Caco-2 (cell line): ENCODE measurements around the gene CASP12. TPM values are rescaled to one million over a fixed set of nuclear protein-coding genes. Genes with fewer than 3 reads are reported as not detected.
A peak's percentile ranks its signal among the peaks of the same experiment; 100 is the strongest.

Experiments used
- BruUV-seq: library from RNA; stranded (reverse); fragments of 400-500 nt; replicated peaks from 2 replicates; lab custom pipeline; 2021; lab: Mats Ljungman, UMichigan
- CTCF ChIA-PET: fragments of 300-600 bp; sonication (Branson Sonifier 250); formaldehyde crosslinking; loops from one replicate; lab custom pipeline; 2022; ENCODE audit warnings: antibody characterized with exemption; lab: Charles Lee
- POLR2A ChIA-PET: fragments of 300-600 bp; sonication (Branson Sonifier 250); formaldehyde crosslinking; loops from one replicate; lab custom pipeline; 2022; ENCODE audit warnings: antibody characterized with exemption; lab: Charles Lee
- DNase-seq, 2 experiments: peaks; one replicate each; pipeline versions ENCODE4 v3.0.0 to v3.0.0-alpha.2; 2020 to 2022
- H3K27me3 ChIP-seq: replicated peaks from 2 replicates; pipeline ENCODE4 v1.6.0; 2011; ENCODE audit warnings: low read length; ENCODE audit not compliant: control insufficient read depth, insufficient read depth
- H3K36me3 ChIP-seq: 2 replicates; pipeline ENCODE4 v1.5.1; 2011; ENCODE audit warnings: low read length; ENCODE audit not compliant: control insufficient read depth, insufficient read depth
- H3K4me1 ChIP-seq: fragments of 250-450 bp; sonication (Bioruptor Pico); 2 replicates; pipeline ENCODE4 v1.5.1; 2020; ENCODE audit warnings: mild to moderate bottlenecking
- H3K4me3 ChIP-seq: 2 replicates; pipeline ENCODE4 v1.5.1; 2011; ENCODE audit warnings: low read depth, mild to moderate bottlenecking, control low read depth, low read length
- H3K9me3 ChIP-seq: fragments of 250-450 bp; sonication (Bioruptor Pico); 2 replicates; pipeline ENCODE4 v1.5.1; 2020; ENCODE audit warnings: mild to moderate bottlenecking, moderate library complexity
- H3K27ac Mint-ChIP-seq: one replicate; pipeline ENCODE4 v1.8.0; 2022; ENCODE audit warnings: mixed read lengths; ENCODE audit not compliant: unreplicated experiment
- H3K27me3 Mint-ChIP-seq: one replicate; pipeline ENCODE4 v1.8.0; 2022; ENCODE audit warnings: mixed read lengths; ENCODE audit not compliant: insufficient read depth, unreplicated experiment
- H3K36me3 Mint-ChIP-seq: one replicate; pipeline ENCODE4 v1.8.0; 2022; ENCODE audit warnings: mild to moderate bottlenecking, mixed read lengths; ENCODE audit not compliant: insufficient read depth, unreplicated experiment
- H3K4me1 Mint-ChIP-seq: one replicate; pipeline ENCODE4 v1.8.0; 2022; ENCODE audit warnings: low read depth, mixed read lengths; ENCODE audit not compliant: unreplicated experiment
- H3K4me3 Mint-ChIP-seq: one replicate; pipeline ENCODE4 v1.8.0; 2022; ENCODE audit warnings: mild to moderate bottlenecking, moderate library complexity, mixed read lengths; ENCODE audit not compliant: unreplicated experiment
- H3K9me3 Mint-ChIP-seq: one replicate; pipeline ENCODE4 v1.8.0; 2022; ENCODE audit warnings: mixed read lengths; ENCODE audit not compliant: unreplicated experiment
- CTCF ChIP-seq, 2 experiments: fragments of 200-600 bp in 1 of 2; IDR thresholded peaks; 1 replicate in 1 of 2; 2 replicates in 1 of 2; pipeline versions ENCODE4 v1.5.1 to v1.8.0; 2011 to 2022; ENCODE audit warnings: antibody characterized with exemption in 1 of 2, control low read depth in 1 of 2, inconsistent platforms in 1 of 2, low read depth in 1 of 2, low read length in 1 of 2, mild to moderate bottlenecking in 1 of 2, moderate library complexity in 1 of 2; ENCODE audit not compliant: insufficient read depth in 1 of 2, severe bottlenecking in 1 of 2, unreplicated experiment in 1 of 2
- intact Hi-C: fragments of 100-400 bp; cut with micrococcal nuclease; formaldehyde crosslinking; loops from one replicate; pipeline ENCODE4 v1.10.0; 2022; ENCODE audit not compliant: unreplicated experiment
- total RNA-seq: library from RNA; stranded (reverse); gene quantifications from 2 replicates; pipeline ENCODE4 v1.2.3, GENCODE V29; 2022

Gene CASP12
- total RNA-seq, 1 experiment from 2014 or later, result not detected

GRCh38 chr11:104841185-104841584, 57.1 kb downstream of the CASP12 start:
- Mint-ChIP-seq H3K9me3 (peaks cover 22% of the 10 kb centered on the region), H3K27ac (no peak overlapping the region), H3K27me3 (peaks cover 6% of the 10 kb centered on the region), H3K4me1 (no peaks in the 10 kb centered on the region), H3K4me3 (no peak overlapping the region), H3K36me3 (no peaks in the 10 kb centered on the region)
- Histone ChIP-seq H3K36me3 (no peaks in the 10 kb centered on the region), H3K4me3 (no peak overlapping the region), H3K27me3 (no peaks in the 10 kb centered on the region), H3K4me1 (no peaks in the 10 kb centered on the region), H3K9me3 (no peaks in the 10 kb centered on the region)
- intact Hi-C loops, result loop anchor here (1.0 kb wide), 1 partner anchor 232 kb away; no protein-coding TSS in a partner anchor
- TF ChIP-seq CTCF (IDR thresholded peaks at IDR 0.05; ENCODE audit: insufficient read depth in 1 of 2, low read depth in 1 of 2, low read length in 1 of 2, severe bottlenecking in 1 of 2, unreplicated experiment in 1 of 2), result peak in 1 of 2 experiments; percentile 12
- DNase-seq, result no peak
- ChIA-PET CTCF (no interaction called here), POLR2A (no interaction called here)
- no TSS peak for BruUV-seq

- no peaks in the 10 kb centered on the region for H3K27me3 ChIP-seq
- BruUV-seq, result no TSS peak
- H3K9me3 Mint-ChIP-seq, result peaks cover 22% of the 10 kb centered on the region
- no peak for DNase-seq
- H3K9me3 ChIP-seq, result no peaks in the 10 kb centered on the region
- no peaks in the 10 kb centered on the region for H3K4me1 ChIP-seq
- H3K27me3 Mint-ChIP-seq, result peaks cover 6% of the 10 kb centered on the region
- CTCF ChIA-PET, result no interaction called here
- POLR2A ChIA-PET, result no interaction called here
- H3K27ac Mint-ChIP-seq, result no peak overlapping the region
- H3K4me3 Mint-ChIP-seq, result no peak overlapping the region
- H3K36me3 Mint-ChIP-seq, result no peaks in the 10 kb centered on the region
- H3K4me1 Mint-ChIP-seq, result no peaks in the 10 kb centered on the region
- no peak overlapping the region for H3K4me3 ChIP-seq
- intact Hi-C loops, result no loop called here
- no peaks in the 10 kb centered on the region for H3K36me3 ChIP-seq
- no peak for TF ChIP-seq CTCF (IDR thresholded peaks at IDR 0.05; ENCODE audit: insufficient read depth in 1 of 2, low read depth in 1 of 2, low read length in 1 of 2, severe bottlenecking in 1 of 2, unreplicated experiment in 1 of 2)
These were observed 60.2 kb downstream of the CASP12 start for GRCh38 chr11:104837969-104838639.

- H3K9me3 ChIP-seq, result no peaks in the 10 kb centered on the region
- Mint-ChIP-seq H3K4me3 (no peak overlapping the region), H3K4me1 (no peaks in the 10 kb centered on the region), H3K36me3 (no peaks in the 10 kb centered on the region), H3K27ac (no peak overlapping the region), H3K27me3 (peaks cover 6% of the 10 kb centered on the region), H3K9me3 (peaks cover 22% of the 10 kb centered on the region)
- BruUV-seq, result no TSS peak
- no peaks in the 10 kb centered on the region for H3K27me3 ChIP-seq
- ChIA-PET CTCF (no interaction called here), POLR2A (no interaction called here)
- no peak for TF ChIP-seq CTCF (IDR thresholded peaks at IDR 0.05; ENCODE audit: insufficient read depth in 1 of 2, low read depth in 1 of 2, low read length in 1 of 2, severe bottlenecking in 1 of 2, unreplicated experiment in 1 of 2)
- no peaks in the 10 kb centered on the region for H3K36me3 ChIP-seq
- intact Hi-C loops, result no loop called here
- no peaks in the 10 kb centered on the region for H3K4me1 ChIP-seq
- no peak for DNase-seq
- no peak overlapping the region for H3K4me3 ChIP-seq
These were observed 61.6 kb downstream of the CASP12 start for GRCh38 chr11:104836691-104837090.

Other genes with a start within 250 kb of the CASP12 start
- gene CASP4, start 70.1 kb upstream of the CASP12 start, total RNA-seq, result 41.7 and 42.0 TPM in 2 replicates
- gene CASP5, start 124.7 kb upstream of the CASP12 start, total RNA-seq, result 1.4 and 1.5 TPM in 2 replicates
- gene CASP1, start 136.7 kb upstream of the CASP12 start, total RNA-seq, result 0.86 and 1.4 TPM in 2 replicates
- 0.77 and 1.5 TPM in 2 replicates for gene CARD16, start 146.9 kb upstream of the CASP12 start, total RNA-seq
- gene CARD18, start 241.3 kb upstream of the CASP12 start, total RNA-seq, result not detected in 2 replicates